Measurements from ENCODE around the gene FIGNL2.
"Not testable (repeated sequence)": the region's sequence is repeated elsewhere in the genome, so short reads cannot be mapped to it uniquely, and the experiment has no call there.

Gene FIGNL2

GRCh38 chr12:51814311-51815088, 34.0 kb downstream of the FIGNL2 start:
- DNase-seq, result peak; percentile 20

DNA sequence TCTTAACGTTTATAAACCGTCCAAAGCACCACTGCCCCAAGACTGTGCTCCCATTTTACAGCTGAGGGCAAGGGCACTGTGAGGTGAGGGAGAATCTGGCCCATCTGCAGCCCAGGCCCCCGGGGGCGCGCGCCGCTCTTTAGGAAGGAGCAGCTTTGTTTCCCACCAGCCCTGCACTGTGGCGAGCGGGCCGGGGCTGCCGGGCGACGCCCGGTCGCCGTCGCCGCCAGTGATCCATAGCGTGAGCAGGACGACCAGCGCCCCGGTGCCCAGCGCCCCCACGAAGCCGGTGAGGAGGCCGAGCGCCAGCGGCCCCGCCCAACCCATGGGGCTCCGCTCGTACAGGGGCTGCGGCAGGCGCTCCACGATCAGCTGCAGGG, 34.6 kb downstream of the FIGNL2 start:
- DNase-seq, result no peak

- DNase-seq, result no peak
Observed at GRCh38 chr12:51812871-51813270, 35.6 kb downstream of the FIGNL2 start.

DNA sequence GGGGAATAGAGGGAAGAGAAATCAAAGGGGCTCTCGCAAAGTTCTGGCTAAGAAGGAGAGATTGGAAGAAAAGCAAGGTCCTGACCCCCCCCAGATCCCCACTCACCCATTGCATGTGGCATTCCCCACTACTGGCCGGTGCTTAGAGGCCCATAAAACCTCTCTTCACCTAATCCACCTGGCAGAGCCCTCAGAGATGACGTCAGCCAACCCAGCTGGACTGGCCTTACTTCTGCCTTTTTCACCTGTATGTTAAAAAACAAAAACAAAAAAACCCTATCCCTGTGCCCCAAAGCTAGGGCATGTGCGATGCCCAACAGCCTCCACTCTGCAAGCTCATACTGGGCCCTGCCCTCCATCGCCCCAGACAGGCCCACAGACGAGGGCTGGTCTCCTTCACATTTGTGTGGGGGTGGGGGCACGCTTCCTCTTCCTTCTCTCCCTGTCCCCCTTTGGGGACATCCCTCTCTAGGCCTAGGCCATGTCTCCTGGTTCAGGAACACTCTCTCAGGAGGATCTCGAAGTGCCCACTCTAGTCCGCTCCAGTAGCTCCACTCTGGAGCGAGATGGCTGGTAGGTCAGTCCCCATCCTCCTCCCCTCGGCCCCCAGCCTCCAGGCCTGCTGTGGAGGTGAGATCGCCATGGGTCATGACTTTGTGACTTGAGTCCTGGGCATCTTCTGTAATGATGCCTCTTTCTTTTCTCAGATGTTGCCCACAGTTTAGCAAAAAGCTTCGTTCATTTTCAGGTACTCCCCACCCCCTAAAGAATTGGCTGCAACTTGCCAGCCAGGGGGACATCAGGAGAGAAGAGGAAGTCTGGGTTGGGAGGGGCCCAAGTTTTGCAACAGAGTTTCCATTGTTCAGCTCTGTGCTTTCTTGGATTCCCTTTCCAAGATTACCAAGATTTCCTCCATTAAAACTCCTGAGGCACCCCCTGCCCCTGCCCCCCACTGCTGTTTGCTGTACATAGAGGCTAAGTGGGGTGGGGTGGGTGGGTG, 37.0 kb downstream of the FIGNL2 start:
- DNase-seq, result no peak

GRCh38 chr12:51809193-51809592, 39.3 kb downstream of the FIGNL2 start:
- peak; percentile 91 for DNase-seq

DNA sequence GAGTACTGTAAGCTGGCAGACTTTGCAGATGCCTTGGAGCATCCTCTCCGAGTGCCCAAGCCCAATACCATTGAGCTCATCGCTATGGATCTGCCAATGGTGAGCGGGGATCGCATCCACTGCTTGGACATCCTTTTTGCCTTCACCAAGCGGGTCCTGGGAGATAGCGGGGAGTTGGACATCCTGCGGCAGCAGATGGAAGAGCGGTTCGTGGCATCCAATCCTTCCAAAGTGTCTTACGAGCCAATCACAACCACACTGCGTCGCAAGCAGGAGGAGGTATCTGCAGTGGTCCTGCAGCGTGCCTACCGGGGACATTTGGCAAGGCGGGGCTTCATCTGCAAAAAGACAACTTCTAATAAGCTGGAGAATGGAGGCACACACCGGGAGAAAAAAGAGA, 41.6 kb downstream of the FIGNL2 start:
- DNase-seq, result no peak

GRCh38 chr12:51801027-51801426, 47.5 kb downstream of the FIGNL2 start:
- DNase-seq, result no peak

- no peak for DNase-seq
Observed at GRCh38 chr12:51798501-51798900, 50.0 kb downstream of the FIGNL2 start.

DNA sequence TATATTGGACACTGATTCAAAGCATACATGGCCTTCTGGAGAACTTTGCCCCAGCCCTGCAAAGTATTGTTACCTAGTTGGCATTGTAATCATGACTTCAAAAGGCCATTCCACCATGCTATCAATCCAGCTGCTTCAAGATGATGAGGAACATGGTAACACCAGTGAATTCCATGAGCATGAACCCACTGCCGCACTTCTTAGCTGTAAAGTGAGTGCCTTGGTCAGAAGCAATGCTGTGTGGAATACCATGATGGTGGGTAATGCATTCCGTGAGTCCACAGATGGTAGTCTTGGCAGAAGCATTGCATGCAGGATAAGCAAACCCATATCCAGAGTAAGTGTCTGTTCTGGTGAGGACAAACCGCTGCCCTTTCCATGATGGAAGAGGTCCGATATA, 50.5 kb downstream of the FIGNL2 start:
- DNase-seq, result not testable (repeated sequence)

GRCh38 chr12:51797301-51797700, 51.2 kb downstream of the FIGNL2 start:
- no peak for DNase-seq

GRCh38 chr12:51793201-51793600, 55.3 kb downstream of the FIGNL2 start:
- no peak for DNase-seq

- no peak for DNase-seq
Observed at GRCh38 chr12:51792417-51792816, 56.1 kb downstream of the FIGNL2 start.

- no peak for DNase-seq
Observed at GRCh38 chr12:51788876-51789275, 59.6 kb downstream of the FIGNL2 start.

DNA sequence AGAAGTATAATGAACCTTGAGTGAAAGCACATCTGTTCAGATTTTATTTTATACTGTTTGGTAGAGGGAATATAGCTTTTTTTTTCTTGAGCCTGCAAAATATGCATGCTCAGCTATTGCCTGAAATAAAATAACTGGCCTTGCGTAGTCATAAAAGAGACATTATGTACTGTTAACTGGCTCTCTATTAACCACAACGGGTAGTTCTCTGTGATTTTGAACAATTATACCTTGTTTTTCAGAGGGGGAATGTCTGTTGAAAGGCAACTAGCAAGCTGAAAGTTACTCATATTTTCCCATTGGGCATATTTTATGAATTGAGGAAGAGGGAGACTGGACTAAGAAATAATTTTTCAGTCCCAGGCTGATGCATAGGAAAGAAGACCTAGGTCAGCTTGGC, 62.6 kb downstream of the FIGNL2 start:
- DNase-seq, result no peak

DNA sequence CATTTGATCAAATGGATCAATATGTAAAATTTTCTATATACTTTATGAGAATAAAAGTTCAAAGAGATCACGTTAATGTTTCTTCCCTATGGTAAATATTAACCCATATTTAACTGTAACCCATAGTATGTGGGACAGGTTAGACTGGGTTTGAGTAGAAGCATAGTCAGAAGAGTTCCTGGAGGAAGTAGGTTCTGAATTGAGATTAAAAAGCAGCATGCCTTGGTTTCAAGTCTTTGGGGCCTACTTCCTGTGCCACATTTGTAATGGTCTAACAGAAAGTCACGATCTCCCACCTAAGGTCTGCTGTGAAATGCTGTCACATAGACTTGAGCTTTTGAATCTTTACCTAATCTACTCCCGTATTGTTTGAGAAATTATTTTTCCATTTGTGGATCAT, 63.8 kb downstream of the FIGNL2 start:
- DNase-seq, result no peak

GRCh38 chr12:51779876-51780275, 68.6 kb downstream of the FIGNL2 start:
- DNase-seq, result no peak

DNA sequence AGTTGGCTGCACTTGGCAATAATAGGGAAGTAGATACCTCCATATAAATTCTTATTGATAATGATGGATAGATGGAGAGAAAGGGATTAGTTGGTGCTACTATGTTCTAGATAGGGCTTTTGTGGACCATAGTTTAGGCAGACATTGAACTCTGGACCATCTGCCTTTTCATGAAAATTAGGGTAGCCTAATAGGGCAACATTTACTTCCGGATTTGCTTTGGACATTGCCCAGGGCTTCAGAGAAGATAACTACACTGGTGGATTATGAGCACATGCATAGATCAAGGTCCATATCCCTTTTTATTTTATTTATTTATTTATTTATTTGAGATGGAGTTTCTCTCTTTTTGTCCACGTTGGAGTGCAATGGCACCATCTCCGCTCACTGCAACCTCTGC, 70.5 kb downstream of the FIGNL2 start:
- no peak for DNase-seq

DNA sequence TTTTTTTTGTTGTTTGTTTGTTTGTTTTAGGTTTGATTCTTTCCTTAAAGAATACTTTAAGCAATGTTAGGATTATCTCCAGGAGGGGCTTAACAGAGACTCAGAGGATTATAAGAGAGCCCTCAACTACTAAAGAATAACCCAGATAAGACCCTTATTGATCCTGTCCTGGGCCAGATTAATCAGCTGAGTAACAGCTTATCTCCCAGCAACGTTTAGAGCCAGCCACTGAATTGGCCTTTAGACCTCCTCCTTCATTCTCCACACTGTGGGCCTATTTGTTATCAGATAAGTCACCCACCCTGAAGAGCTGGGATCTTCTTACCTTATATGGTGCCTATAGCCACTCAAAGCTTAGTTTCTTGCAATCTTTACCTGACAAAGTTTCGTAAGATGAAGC, 71.1 kb downstream of the FIGNL2 start:
- DNase-seq, result no peak

- no peak for DNase-seq
Observed at GRCh38 chr12:51774933-51775332, 73.6 kb downstream of the FIGNL2 start.

- no peak for DNase-seq
Observed at GRCh38 chr12:51773145-51773869, 75.2 kb downstream of the FIGNL2 start.

DNA sequence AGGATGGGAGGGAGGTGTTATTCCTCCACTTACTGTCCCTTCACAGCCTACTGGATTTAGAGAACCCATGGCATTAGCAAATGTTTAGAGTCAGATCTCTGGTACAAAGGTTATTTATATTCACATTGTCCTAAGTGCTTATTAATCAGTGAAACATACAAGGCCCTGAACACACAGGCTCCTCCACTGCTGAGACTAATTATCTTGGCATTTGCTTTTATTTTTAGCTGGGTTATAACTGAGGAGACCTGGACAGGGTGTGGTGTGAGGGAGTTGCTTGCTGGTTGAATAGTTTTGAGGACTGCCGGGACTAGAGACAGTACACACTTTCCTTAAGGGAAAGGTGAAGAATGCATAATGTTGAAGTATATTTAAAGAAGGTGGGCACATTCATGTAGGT, 77.5 kb downstream of the FIGNL2 start:
- no peak for DNase-seq
